ENCODE results near the gene PCDHA7.
"Not testable (repeated sequence)": the region's sequence is repeated elsewhere in the genome, so short reads cannot be mapped to it uniquely, and the experiment has no call there.

The PCDHA7 gene

DNA sequence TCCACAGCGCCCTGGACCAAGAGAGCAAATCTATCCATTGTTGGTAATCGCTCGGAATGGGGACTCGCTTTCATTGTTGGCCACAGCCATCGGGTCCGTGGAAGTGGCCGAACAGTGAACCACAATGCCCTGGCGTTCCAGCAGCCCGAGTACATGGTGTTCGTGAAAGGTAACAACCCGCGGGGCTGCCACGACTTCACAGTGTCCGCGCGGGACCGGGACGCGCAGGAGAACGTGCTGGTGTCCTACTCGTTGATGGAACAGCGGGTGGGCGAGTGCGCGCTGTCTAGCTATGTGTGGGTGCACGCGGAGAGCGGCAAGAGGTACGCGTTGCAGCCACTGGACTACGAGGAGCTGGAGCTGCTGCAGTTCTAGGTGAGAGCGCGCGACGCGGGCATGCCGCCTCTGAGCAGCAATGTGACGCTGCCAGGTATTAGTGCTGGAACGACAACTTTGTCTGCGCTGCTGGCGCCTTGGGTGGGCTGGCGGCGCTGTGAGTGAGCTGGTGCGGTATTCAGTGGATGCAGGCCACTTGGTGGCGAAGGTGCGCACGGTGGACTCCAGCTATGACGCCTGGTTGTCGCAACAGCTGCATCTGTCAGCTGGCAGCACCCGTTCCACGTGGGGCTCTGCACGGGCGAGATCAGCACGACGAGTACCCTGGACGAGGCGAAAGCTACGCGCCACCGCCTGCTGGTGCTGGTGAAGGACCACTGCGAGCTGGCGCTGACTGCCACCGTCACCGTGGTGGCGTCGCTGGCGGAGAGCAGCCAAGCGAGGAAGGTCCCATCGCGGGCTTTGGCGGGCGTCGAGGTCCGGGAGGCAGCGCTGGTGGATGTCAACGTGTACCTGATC is 28.6 kb downstream of the PCDHA7 start:
- in situ Hi-C loops (cut with MboI; ENCODE audit: low sequenced_read_pairs): no loop called here

DNA sequence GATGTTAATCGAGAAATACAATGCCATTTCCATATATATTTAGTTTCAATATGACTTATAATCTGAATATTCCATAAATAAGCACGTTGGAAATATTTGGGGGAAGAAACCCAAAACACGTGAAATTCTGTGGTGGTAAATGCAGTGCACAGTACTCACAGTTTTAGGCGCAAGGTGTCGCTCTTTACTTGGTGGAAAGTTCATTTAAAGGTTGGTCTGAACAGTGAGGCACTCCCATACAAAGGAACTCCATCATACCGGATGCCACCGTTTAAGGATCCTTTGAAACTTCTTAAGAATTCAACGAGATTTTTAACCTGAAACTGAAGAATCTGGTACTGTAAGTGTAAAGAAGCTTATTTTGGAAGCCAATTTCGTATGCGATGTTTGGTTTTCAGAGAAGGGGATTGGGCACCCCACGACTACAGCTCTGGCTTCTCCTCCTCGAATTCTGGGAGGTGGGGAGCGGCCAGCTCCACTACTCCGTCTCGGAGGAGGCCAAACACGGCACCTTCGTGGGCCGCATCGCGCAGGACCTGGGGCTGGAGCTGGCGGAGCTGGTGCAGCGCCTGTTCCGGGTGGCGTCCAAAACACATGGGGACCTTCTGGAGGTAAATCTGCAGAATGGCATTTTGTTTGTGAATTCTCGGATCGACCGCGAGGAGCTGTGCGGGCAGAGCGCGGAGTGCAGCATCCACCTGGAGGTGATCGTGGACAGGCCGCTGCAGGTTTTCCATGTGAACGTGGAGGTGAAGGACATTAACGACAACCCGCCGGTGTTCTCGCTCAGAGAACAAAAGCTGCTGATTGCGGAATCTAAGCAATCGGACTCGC is 34.9 kb downstream of the PCDHA7 start, which contains the start of gene PCDHA11:
Gene PCDHA11 (plus strand): TSS at position 237 of the 834 bp plus-strand sequence. CDS start 147 bp downstream, at position 384.
- in situ Hi-C loops (cut with MboI; ENCODE audit: low sequenced_read_pairs): no loop called here

DNA sequence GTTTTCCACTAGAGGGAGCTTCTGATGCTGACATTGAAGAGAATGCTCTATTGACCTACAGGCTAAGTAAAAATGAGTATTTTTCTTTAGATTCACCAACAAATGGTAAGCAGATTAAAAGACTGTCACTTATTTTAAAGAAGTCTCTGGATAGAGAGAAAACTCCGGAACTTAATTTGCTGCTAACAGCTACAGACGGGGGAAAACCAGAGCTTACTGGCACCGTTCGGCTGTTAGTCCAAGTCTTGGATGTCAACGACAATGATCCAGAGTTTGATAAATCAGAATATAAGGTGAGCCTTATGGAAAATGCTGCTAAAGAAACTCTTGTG is 35.5 kb downstream of the PCDHA7 start:
- in situ Hi-C loops (cut with MboI; ENCODE audit: low sequenced_read_pairs): no loop called here

DNA sequence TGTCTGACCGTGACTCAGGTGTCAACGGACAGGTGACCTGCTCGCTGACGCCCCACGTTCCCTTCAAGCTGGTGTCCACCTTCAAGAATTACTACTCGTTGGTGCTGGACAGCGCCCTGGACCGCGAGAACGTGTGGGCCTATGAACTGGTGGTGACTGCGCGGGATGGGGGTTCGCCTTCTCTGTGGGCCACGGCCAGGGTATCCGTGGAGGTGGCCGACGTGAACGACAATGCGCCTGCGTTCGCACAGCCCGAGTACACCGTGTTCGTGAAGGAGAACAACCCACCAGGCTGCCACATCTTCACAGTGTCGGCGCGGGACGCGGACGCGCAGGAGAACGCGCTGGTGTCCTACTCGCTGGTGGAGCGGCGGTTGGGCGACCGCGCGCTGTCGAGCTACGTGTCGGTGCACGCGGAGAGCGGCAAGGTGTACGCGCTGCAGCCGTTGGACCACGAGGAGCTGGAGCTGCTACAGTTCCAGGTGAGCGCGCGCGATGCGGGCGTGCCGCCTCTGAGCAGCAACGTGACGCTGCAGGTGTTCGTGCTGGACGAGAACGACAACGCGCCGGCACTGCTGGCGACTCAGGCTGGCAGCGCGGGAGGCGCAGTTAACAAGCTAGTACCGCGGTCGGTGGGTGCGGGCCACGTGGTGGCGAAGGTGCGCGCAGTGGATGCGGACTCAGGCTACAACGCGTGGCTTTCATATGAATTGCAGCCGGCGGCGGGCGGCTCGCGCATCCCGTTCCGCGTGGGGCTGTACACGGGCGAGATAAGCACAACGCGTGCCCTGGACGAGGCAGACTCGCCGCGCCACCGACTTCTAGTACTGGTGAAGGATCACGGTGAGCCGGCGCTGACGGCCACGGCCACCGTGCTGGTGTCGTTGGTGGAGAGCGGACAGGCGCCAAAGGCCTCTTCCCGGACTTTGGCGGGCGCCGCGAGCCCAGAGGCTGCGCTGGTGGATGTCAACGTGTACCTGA is 36.4 kb downstream of the PCDHA7 start:
- in situ Hi-C loops (cut with MboI; ENCODE audit: low sequenced_read_pairs): no loop called here

DNA sequence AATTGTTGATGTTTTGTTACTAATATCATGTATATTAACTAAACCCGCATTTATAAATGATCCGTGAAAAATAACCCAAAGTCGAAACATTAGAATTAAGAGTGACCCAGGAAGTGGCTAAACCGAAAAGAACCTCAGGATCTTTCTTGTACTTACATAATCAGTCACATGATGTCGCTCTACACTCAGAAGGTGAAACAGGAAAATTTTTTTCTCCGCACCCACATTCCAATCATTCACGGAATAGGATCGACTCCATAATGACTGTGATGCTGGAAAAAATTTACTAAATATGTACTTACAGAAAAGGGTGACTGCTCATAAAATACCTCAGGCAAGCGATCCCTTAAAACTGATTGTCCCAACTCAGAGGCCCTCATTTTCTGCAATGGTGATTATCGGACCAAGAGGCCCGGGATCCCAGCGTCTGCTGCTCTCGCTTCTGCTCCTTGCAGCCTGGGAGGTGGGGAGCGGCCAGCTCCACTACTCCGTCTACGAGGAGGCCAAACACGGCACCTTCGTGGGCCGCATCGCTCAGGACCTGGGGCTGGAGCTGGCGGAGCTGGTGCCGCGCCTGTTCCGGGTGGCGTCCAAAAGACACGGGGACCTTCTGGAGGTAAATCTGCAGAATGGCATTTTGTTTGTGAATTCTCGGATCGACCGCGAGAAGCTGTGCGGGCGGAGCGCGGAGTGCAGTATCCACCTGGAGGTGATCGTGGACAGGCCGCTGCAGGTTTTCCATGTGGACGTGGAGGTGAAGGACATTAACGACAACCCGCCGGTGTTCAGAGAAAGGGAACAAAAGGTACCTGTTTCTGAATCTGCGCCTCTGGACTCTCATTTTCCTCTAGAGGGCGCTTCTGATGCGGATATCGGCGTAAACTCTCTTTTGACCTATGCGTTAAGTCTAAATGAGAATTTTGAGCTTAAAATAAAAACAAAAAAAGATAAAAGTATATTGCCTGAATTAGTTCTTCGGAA is 41.3 kb downstream of the PCDHA7 start, which contains the start of gene PCDHA12:
Gene PCDHA12 (plus strand): TSS at position 224 of the 981 bp plus-strand sequence. CDS start 165 bp downstream, at position 389.
- in situ Hi-C loops (cut with MboI; ENCODE audit: low sequenced_read_pairs): no loop called here

DNA sequence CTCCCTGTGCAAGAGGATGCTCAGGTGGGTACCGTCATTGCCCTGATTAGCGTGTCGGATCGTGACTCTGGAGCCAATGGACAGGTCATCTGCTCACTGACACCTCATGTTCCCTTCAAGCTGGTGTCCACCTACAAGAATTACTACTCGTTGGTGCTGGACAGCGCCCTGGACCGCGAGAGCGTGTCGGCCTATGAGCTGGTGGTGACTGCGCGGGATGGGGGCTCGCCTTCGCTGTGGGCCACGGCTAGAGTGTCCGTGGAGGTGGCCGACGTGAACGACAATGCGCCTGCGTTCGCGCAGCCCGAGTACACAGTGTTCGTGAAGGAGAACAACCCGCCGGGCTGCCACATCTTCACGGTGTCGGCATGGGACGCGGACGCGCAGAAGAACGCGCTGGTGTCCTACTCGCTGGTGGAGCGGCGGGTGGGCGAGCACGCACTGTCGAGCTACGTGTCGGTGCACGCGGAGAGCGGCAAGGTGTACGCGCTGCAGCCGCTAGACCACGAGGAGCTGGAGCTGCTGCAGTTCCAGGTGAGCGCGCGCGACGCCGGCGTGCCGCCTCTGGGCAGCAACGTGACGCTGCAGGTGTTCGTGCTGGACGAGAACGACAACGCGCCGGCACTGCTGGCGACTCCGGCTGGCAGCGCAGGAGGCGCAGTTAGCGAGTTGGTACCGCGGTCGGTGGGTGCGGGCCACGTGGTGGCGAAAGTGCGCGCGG is 42.6 kb downstream of the PCDHA7 start:
- in situ Hi-C loops (cut with MboI; ENCODE audit: low sequenced_read_pairs): not testable (repeated sequence)

DNA sequence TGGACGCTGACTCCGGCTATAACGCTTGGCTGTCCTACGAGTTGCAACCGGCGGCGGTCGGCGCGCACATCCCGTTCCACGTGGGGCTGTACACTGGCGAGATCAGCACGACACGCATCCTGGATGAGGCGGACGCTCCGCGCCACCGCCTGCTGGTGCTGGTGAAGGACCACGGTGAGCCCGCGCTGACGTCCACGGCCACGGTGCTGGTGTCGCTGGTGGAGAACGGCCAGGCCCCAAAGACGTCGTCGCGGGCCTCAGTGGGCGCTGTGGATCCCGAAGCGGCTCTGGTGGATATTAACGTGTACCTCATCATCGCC is 43.2 kb downstream of the PCDHA7 start:
- in situ Hi-C loops (cut with MboI; ENCODE audit: low sequenced_read_pairs): no loop called here

DNA sequence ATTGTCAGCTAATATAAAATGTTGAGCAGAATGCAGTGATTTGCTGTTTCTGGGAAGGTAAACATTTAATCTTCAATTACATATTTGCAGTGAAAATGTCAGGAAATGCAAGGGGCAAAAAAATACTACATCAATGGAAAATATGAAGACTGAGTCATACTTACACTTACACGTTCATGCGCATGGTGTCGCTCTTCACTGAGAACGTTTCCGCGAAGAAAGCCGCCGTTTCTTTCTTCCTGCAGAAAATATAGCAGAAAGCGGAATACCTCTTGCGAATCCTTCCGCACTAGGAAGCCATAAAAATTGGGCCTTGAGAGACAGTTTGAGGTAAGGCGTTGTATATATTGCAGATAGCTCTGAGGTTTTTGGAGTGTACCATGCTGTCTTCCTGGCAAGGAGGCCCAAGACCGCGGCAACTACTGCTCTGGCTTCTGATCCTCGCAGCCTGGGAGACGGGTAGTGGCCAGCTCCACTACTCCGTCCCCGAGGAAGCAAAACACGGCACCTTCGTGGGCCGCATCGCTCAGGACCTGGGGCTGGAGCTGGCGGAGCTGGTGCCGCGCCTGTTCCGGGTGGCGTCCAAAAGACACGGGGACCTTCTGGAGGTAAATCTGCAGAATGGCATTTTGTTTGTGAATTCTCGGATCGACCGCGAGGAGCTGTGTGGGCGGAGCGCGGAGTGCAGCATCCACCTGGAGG is 48.0 kb downstream of the PCDHA7 start, which contains the start of gene PCDHA13:
Gene PCDHA13 (plus strand): TSS at position 236 of the 702 bp plus-strand sequence. CDS start 145 bp downstream, at position 381.
- in situ Hi-C loops (cut with MboI; ENCODE audit: low sequenced_read_pairs): no loop called here

DNA sequence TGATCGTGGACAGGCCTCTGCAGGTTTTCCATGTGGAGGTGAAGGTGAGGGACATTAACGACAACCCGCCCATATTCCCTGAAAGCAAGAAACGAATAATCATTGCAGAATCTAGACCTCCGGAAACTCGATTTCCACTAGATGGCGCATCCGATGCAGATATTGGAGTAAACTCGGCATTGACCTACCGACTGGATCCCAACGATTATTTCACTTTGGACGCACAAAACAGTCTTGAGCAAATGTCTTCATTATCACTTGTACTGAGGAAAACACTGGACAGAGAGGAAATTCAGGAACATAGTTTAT is 48.5 kb downstream of the PCDHA7 start:
- in situ Hi-C loops (cut with MboI; ENCODE audit: low sequenced_read_pairs): no loop called here

DNA sequence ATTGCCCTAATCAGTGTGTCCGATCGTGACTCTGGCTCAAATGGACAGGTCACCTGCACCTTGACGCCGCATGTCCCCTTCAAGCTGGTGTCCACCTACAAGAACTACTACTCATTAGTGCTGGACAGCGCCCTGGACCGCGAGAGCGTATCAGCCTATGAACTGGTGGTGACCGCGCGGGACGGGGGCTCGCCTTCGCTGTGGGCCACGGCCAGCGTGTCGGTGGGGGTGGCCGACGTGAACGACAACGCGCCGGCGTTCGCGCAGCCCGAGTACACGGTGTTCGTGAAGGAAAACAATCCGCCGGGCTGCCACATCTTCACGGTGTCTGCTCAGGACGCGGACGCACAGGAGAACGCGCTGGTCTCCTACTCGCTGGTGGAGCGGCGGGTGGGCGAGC is 49.3 kb downstream of the PCDHA7 start:
- in situ Hi-C loops (cut with MboI; ENCODE audit: low sequenced_read_pairs): no loop called here

DNA sequence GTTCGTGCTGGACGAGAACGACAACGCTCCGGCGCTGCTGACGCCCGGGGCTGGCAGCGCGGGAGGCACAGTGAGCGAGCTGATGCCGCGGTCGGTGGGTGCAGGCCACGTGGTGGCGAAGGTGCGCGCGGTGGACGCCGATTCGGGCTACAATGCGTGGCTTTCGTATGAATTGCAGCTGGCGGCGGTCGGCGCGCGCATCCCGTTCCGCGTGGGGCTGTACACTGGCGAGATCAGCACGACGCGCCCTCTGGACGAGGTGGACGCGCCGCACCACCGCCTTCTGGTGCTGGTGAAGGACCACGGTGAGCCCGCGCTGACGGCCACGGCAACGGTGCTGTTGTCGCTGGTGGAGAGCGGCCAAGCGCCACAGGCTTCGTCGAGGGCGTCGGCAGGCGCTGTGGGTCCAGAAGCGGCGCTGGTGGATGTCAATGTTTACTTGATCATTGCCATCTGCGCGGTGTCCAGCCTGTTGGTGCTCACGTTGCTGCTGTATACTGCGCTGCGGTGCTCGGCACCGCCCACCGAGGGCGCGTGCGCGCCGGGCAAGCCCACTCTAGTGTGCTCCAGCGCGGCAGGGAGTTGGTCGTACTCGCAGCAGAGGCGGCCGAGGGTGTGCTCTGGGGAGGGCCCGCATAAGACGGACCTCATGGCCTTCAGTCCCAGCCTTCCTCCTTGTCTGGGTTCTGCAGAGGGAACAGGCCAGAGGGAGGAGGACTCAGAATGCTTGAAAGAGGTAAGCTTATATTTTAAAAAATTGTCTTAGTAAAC is 50.0 kb downstream of the PCDHA7 start:
- in situ Hi-C loops (cut with MboI; ENCODE audit: low sequenced_read_pairs): no loop called here
